T-cell (primary cell): ENCODE data around the gene APOBEC2. TPM values are rescaled to one million over a fixed set of nuclear protein-coding genes. Genes with fewer than 3 reads are reported as not detected.

Experiments
- ATAC-seq, 4 experiments: fragments of 200-7000 bp in 3 of 4; fragments of 150-1000 bp in 1 of 4; cut with Tn5 transposase; replicated peaks in 1 of 4; 1 replicate in 3 of 4; 2 replicates in 1 of 4; pipeline ENCODE4 v1.10.0; 2021; ENCODE audit warnings: moderate library complexity in 3 of 4, mild to moderate bottlenecking in 2 of 4, moderate number of reproducible peaks in 1 of 4
- CTCF ChIA-PET, 2 donors: fragments of 300-600 bp; sonication (Branson Sonifier 250); formaldehyde crosslinking; loops; one replicate each; lab custom pipeline; 2022; ENCODE audit warnings: antibody characterized with exemption in 2 of 2; lab: Charles Lee
- POLR2A ChIA-PET, 2 donors: fragments of 300-600 bp; sonication (Branson Sonifier 250); formaldehyde crosslinking; loops; one replicate each; lab custom pipeline; 2022; ENCODE audit warnings: antibody characterized with exemption in 2 of 2; lab: Charles Lee
- DNase-seq, 35 experiments: peaks; one replicate each; pipeline versions ENCODE4 v3.0.0 to v3.0.0-alpha.2; 2013 to 2023
- H3K27ac ChIP-seq: one replicate; pipeline ENCODE4 v1.5.1; 2013; ENCODE audit warnings: low read length
- H3K27me3 ChIP-seq, 2 experiments: replicated peaks in 1 of 2; 1 replicate in 1 of 2; 2 replicates in 1 of 2; pipeline versions ENCODE4 v1.6.1 to v1.7.0; 2013; ENCODE audit warnings: low read length in 1 of 2, mixed read lengths in 1 of 2; ENCODE audit not compliant: control insufficient read depth in 2 of 2, insufficient read depth in 2 of 2; ENCODE audit errors: extremely low read depth in 1 of 2
- H3K36me3 ChIP-seq, 2 donors: 1 replicate in 1 of 2; 2 replicates in 1 of 2; pipeline versions ENCODE4 v1.6.1 to v1.7.0; 2013; ENCODE audit warnings: low read length in 1 of 2; ENCODE audit not compliant: control insufficient read depth in 2 of 2, insufficient read depth in 1 of 2; ENCODE audit errors: extremely low read depth in 1 of 2
- H3K4me1 ChIP-seq, 2 experiments: 1 replicate in 1 of 2; 2 replicates in 1 of 2; pipeline versions ENCODE4 v1.6.1 to v1.7.0; 2013; ENCODE audit warnings: low read length in 2 of 2, mixed read lengths in 1 of 2; ENCODE audit not compliant: insufficient read depth in 2 of 2, control insufficient read depth in 1 of 2; ENCODE audit errors: extremely low read depth in 1 of 2
- H3K4me3 ChIP-seq, 2 donors: 1 replicate in 1 of 2; 2 replicates in 1 of 2; pipeline versions ENCODE4 v1.5.1 to v1.7.0; 2013; ENCODE audit warnings: mild to moderate bottlenecking in 2 of 2, low read length in 1 of 2, moderate library complexity in 1 of 2; ENCODE audit not compliant: control insufficient read depth in 1 of 2; ENCODE audit errors: extremely low read depth in 1 of 2
- H3K9me3 ChIP-seq: 2 replicates; pipeline ENCODE4 v1.7.0; 2013
- H3K27ac Mint-ChIP-seq, 2 donors: one replicate each; pipeline ENCODE4 v1.8.0; 2020 to 2021; ENCODE audit warnings: mild to moderate bottlenecking in 2 of 2, mixed read lengths in 2 of 2
- H3K27me3 Mint-ChIP-seq, 2 donors: one replicate each; pipeline ENCODE4 v1.8.0; 2021 to 2022; ENCODE audit warnings: mixed read lengths in 2 of 2
- H3K36me3 Mint-ChIP-seq: one replicate; pipeline ENCODE4 v1.8.0; 2021; ENCODE audit warnings: mixed read lengths
- H3K4me1 Mint-ChIP-seq, 3 donors: one replicate each; pipeline ENCODE4 v1.8.0; 2020 to 2022; ENCODE audit warnings: mixed read lengths in 3 of 3, mild to moderate bottlenecking in 1 of 3
- H3K4me3 Mint-ChIP-seq, 3 donors: one replicate each; pipeline ENCODE4 v1.8.0; 2020 to 2022; ENCODE audit warnings: mild to moderate bottlenecking in 3 of 3, mixed read lengths in 3 of 3, moderate library complexity in 3 of 3
- H3K9me3 Mint-ChIP-seq, 3 donors: one replicate each; pipeline ENCODE4 v1.8.0; 2020 to 2022; ENCODE audit warnings: mixed read lengths in 3 of 3
- WGBS: methylation state at CpG from one replicate; pipeline ENCODE4 v1.1.5; 2013; ENCODE audit warnings: missing lambda C conversion rate; ENCODE audit not compliant: insufficient coverage; 5-methylcytosine and 5-hydroxymethylcytosine counted together
- total RNA-seq, 35 experiments: library from RNA in 6 of 35; stranded (reverse) in 6 of 35; fragments of 120-200 nt in 1 of 35; gene quantifications; one replicate each; pipeline versions ENCODE4 v1.2.1 to v1.2.4 and lab custom pipeline; 2013 to 2026

APOBEC2 gene
- total RNA-seq, 5 donors from 2014 or later (not counting 1 experiment from before 2014, with no cell fraction given): not detected

- 100% methylated on average over 1 of the region's 3 CpGs for WGBS
- Mint-ChIP-seq H3K4me1 (peaks cover 18 to 22% (median 22%) of the 10 kb centered on the region in 3 donors), H3K36me3 (peaks cover 33% of the 10 kb centered on the region), H3K9me3 (no peaks in the 10 kb centered on the region), H3K4me3 (no peak overlapping the region), H3K27ac (no peak overlapping the region), H3K27me3 (no peaks in the 10 kb centered on the region)
- no peaks in the 10 kb centered on the region for H3K36me3 ChIP-seq
- ChIA-PET CTCF (no interaction called here), POLR2A (no interaction called here)
- H3K9me3 ChIP-seq: no peaks in the 10 kb centered on the region
- ATAC-seq: no peak
- H3K4me3 ChIP-seq: no peak overlapping the region
- H3K4me1 ChIP-seq: peaks cover 10 to 15% of the 10 kb centered on the region in 2 experiments
- no peaks in the 10 kb centered on the region for H3K27me3 ChIP-seq
- no peak overlapping the region for H3K27ac ChIP-seq
- no peak for DNase-seq
These were observed 2.5 kb upstream of the APOBEC2 start for GRCh38 chr6:41050536-41050935.

- peaks cover 36% of the 10 kb centered on the region for H3K36me3 Mint-ChIP-seq
- H3K27ac Mint-ChIP-seq: peak overlapping the region; percentile 20 to 40
- H3K9me3 ChIP-seq: no peaks in the 10 kb centered on the region
- H3K9me3 Mint-ChIP-seq: no peaks in the 10 kb centered on the region
- 52% methylated on average over 5 of the region's 5 CpGs for WGBS
- peak overlapping the region in 1 of 3 donors; percentile 40 for H3K4me3 Mint-ChIP-seq
- H3K4me1 ChIP-seq: peaks cover 10 to 15% of the 10 kb centered on the region in 2 experiments
- H3K27ac ChIP-seq: no peak overlapping the region
- H3K27me3 Mint-ChIP-seq: no peaks in the 10 kb centered on the region
- peaks cover 0 to 8% of the 10 kb centered on the region in 2 donors for H3K36me3 ChIP-seq
- ChIA-PET POLR2A (no interaction called here), CTCF (interaction anchor here in 1 of 2 donors (0.6 kb wide), 1 partner anchor 10 kb away, joined by 3 read pairs; the partner anchor contains the start of gene TSPO2)
- ATAC-seq (peak in 3 of 4 experiments; percentile 51 to 73 (median 69)), DNase-seq (peak in 1 of 35 experiments; percentile 17)
- no peaks in the 10 kb centered on the region for H3K27me3 ChIP-seq
- no peak overlapping the region for H3K4me3 ChIP-seq
- H3K4me1 Mint-ChIP-seq: peaks cover 18 to 22% (median 22%) of the 10 kb centered on the region in 3 donors
These were observed 1.1 kb upstream of the APOBEC2 start for GRCh38 chr6:41051873-41052272.

- ATAC-seq (no peak), DNase-seq (no peak)
- H3K27me3 Mint-ChIP-seq: no peaks in the 10 kb centered on the region
- ChIA-PET CTCF (no interaction called here), POLR2A (no interaction called here)
- H3K9me3 Mint-ChIP-seq: no peaks in the 10 kb centered on the region
- no peak overlapping the region for H3K4me3 ChIP-seq
- no peak overlapping the region for H3K27ac ChIP-seq
- no CpG with 5 or more reads among the region's 3 CpGs for WGBS
- H3K27ac Mint-ChIP-seq: no peak overlapping the region
- peaks cover 0 to 10% of the 10 kb centered on the region in 2 donors for H3K36me3 ChIP-seq
- peaks cover 10 to 15% of the 10 kb centered on the region in 2 experiments for H3K4me1 ChIP-seq
- peaks cover 42% of the 10 kb centered on the region for H3K36me3 Mint-ChIP-seq
- H3K9me3 ChIP-seq: no peaks in the 10 kb centered on the region
- peaks cover 18 to 26% (median 22%) of the 10 kb centered on the region in 3 donors for H3K4me1 Mint-ChIP-seq
- H3K27me3 ChIP-seq: no peaks in the 10 kb centered on the region
- H3K4me3 Mint-ChIP-seq: no peak overlapping the region
These were observed 1.5 kb downstream of the APOBEC2 start for GRCh38 chr6:41054511-41054910.

GRCh38 chr6:41055149-41055548 is 2.1 kb downstream of the APOBEC2 start:
- no peak overlapping the region for H3K4me3 Mint-ChIP-seq
- Histone ChIP-seq H3K9me3 (no peaks in the 10 kb centered on the region), H3K4me3 (no peak overlapping the region), H3K27ac (no peak overlapping the region), H3K36me3 (peaks cover 0 to 10% of the 10 kb centered on the region in 2 donors), H3K27me3 (no peaks in the 10 kb centered on the region), H3K4me1 (peaks cover 10 to 15% of the 10 kb centered on the region in 2 experiments)
- peaks cover 18 to 26% (median 22%) of the 10 kb centered on the region in 3 donors for H3K4me1 Mint-ChIP-seq
- DNase-seq (no peak), ATAC-seq (no peak)
- H3K27ac Mint-ChIP-seq: no peak overlapping the region
- 74% methylated on average over 3 of the region's 3 CpGs for WGBS
- ChIA-PET CTCF (interaction anchor here (1.0 to 2.1 kb wide), 2 partner anchors 14 kb away, joined by 3 to 5 read pairs; no protein-coding TSS in a partner anchor), POLR2A (no interaction called here)
- H3K36me3 Mint-ChIP-seq: peaks cover 46% of the 10 kb centered on the region
- no peaks in the 10 kb centered on the region for H3K9me3 Mint-ChIP-seq
- no peaks in the 10 kb centered on the region for H3K27me3 Mint-ChIP-seq

- H3K36me3 ChIP-seq: peaks cover 0 to 21% of the 10 kb centered on the region in 2 donors
- Mint-ChIP-seq H3K9me3 (no peaks in the 10 kb centered on the region), H3K36me3 (peaks cover 44% of the 10 kb centered on the region), H3K27me3 (no peaks in the 10 kb centered on the region), H3K4me3 (no peak overlapping the region), H3K4me1 (peaks cover 9 to 19% (median 15%) of the 10 kb centered on the region in 3 donors), H3K27ac (peak overlapping the region in 1 of 2 donors; percentile 55)
- H3K4me3 ChIP-seq: no peak overlapping the region
- 82% methylated on average over 4 of the region's 6 CpGs for WGBS
- POLR2A ChIA-PET: no interaction called here
- H3K27ac ChIP-seq: no peak overlapping the region
- CTCF ChIA-PET: interaction anchor here (0.8 to 2.1 kb wide), 3 partner anchors 10 to 30 kb away, joined by 3 to 5 read pairs (median 3); no protein-coding TSS in a partner anchor
- no peaks in the 10 kb centered on the region for H3K9me3 ChIP-seq
- DNase-seq (no peak), ATAC-seq (no peak)
- peaks cover 6 to 10% of the 10 kb centered on the region in 2 experiments for H3K4me1 ChIP-seq
- no peaks in the 10 kb centered on the region for H3K27me3 ChIP-seq
These were observed 3.9 kb downstream of the APOBEC2 start for GRCh38 chr6:41056768-41057490.

- no peaks in the 10 kb centered on the region for H3K9me3 ChIP-seq
- Mint-ChIP-seq H3K9me3 (no peaks in the 10 kb centered on the region), H3K4me1 (peaks cover 0 to 6% (median 0%) of the 10 kb centered on the region in 3 donors), H3K27ac (no peak overlapping the region), H3K27me3 (no peaks in the 10 kb centered on the region), H3K4me3 (no peak overlapping the region), H3K36me3 (peaks cover 54% of the 10 kb centered on the region)
- DNase-seq: no peak
- CTCF ChIA-PET: interaction anchor here in 1 of 2 donors (0.5 to 1.0 kb wide), 3 partner anchors 9 to 21 kb away, joined by 3 to 5 read pairs (median 4); no protein-coding TSS in a partner anchor
- H3K27me3 ChIP-seq: no peaks in the 10 kb centered on the region
- no CpG with 5 or more reads among the region's 2 CpGs for WGBS
- H3K27ac ChIP-seq: no peak overlapping the region
- ATAC-seq: no peak
- POLR2A ChIA-PET: interaction anchor here in 1 of 2 donors (0.6 kb wide), 1 partner anchor 709 kb away, joined by 4 read pairs; no protein-coding TSS in a partner anchor
- H3K36me3 ChIP-seq: peaks cover 0 to 34% of the 10 kb centered on the region in 2 donors
- H3K4me3 ChIP-seq: no peak overlapping the region
- H3K4me1 ChIP-seq: no peaks in the 10 kb centered on the region
These were observed 5.8 kb downstream of the APOBEC2 start for GRCh38 chr6:41058783-41059181.
